Ascending aorta (tissue), 2 donors: ENCODE results near the gene SGCG. TPM values are rescaled to one million over a fixed set of nuclear protein-coding genes. Genes with fewer than 3 reads are reported as not detected.

Experiments
- DNase-seq, 2 donors: peaks; one replicate each; pipeline ENCODE4 v3.0.0-alpha.2; 2019; ENCODE audit warnings: low spot score in 2 of 2
- H3K27ac ChIP-seq, 2 donors: fragments of 200-600 bp; sonication (generic); one replicate each; pipeline ENCODE4 v1.5.1; 2016 to 2017; ENCODE audit warnings: mild to moderate bottlenecking in 1 of 2
- H3K27me3 ChIP-seq: fragments of 200-600 bp; sonication (generic); one replicate; pipeline ENCODE4 v1.5.1; 2017
- H3K36me3 ChIP-seq, 2 donors: fragments of 200-600 bp; sonication (generic); one replicate each; pipeline ENCODE4 v1.5.1; 2016
- H3K4me1 ChIP-seq, 2 donors: fragments of 200-600 bp; sonication (generic); one replicate each; pipeline ENCODE4 v1.5.1; 2016 to 2017; ENCODE audit warnings: mild to moderate bottlenecking in 1 of 2
- H3K4me3 ChIP-seq, 2 donors: fragments of 200-600 bp; sonication (generic); one replicate each; pipeline ENCODE4 v1.5.1; 2016 to 2017; ENCODE audit warnings: mild to moderate bottlenecking in 1 of 2
- H3K9me3 ChIP-seq, 2 donors: fragments of 200-600 bp; sonication (generic); one replicate each; pipeline ENCODE4 v1.5.1; 2016
- intact Hi-C: fragments of 100-400 bp; cut with DNase I; formaldehyde crosslinking; loops from one replicate; pipeline ENCODE4 v1.15.1; 2023
- total RNA-seq: library from RNA; depleted of rRNA; stranded (reverse); fragments of >200 nt; gene quantifications from one replicate; pipeline ENCODE4 v1.1.0, GENCODE V29; 2016
- TF ChIP-seq, protein P1 (sequence below), 3 experiments: fragments of 200-600 bp in 2 of 3; fragments of 450-650 bp in 1 of 3; sonication (generic) in 2 of 3; IDR thresholded peaks; one replicate each; pipeline ENCODE4 v1.5.1; 2016 to 2019; ENCODE audit warnings: antibody characterized with exemption in 3 of 3, mild to moderate bottlenecking in 1 of 3, moderate library complexity in 1 of 3

SGCG gene
- total RNA-seq, 1 donor from 2014 or later, result not detected

DNA sequence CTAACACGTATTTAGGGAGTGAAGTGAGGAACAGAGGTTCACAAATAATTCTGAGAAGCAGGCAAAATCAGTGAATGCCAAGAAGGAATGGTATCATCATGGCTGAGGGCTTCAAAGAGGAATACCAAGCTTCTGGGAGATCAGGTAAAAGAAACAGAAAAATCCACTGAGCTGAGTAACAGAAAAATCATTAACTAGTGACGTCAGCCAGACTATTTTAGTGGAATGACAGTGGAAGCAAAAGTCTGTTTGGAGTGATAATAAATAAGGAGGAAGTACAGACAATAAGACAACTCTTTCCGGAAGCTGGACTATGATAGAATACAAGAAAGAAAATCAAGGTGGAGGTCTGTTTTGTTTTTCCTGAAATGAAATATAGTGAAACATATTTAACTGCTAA, 169.2 kb downstream of the SGCG start:
- H3K27ac ChIP-seq, result no peak overlapping the region
- H3K36me3 ChIP-seq, result peaks cover 34 to 85% of the 10 kb centered on the region in 2 donors
- no peak overlapping the region for H3K4me3 ChIP-seq
- intact Hi-C loops, result no loop called here
- TF ChIP-seq, protein P1, sequence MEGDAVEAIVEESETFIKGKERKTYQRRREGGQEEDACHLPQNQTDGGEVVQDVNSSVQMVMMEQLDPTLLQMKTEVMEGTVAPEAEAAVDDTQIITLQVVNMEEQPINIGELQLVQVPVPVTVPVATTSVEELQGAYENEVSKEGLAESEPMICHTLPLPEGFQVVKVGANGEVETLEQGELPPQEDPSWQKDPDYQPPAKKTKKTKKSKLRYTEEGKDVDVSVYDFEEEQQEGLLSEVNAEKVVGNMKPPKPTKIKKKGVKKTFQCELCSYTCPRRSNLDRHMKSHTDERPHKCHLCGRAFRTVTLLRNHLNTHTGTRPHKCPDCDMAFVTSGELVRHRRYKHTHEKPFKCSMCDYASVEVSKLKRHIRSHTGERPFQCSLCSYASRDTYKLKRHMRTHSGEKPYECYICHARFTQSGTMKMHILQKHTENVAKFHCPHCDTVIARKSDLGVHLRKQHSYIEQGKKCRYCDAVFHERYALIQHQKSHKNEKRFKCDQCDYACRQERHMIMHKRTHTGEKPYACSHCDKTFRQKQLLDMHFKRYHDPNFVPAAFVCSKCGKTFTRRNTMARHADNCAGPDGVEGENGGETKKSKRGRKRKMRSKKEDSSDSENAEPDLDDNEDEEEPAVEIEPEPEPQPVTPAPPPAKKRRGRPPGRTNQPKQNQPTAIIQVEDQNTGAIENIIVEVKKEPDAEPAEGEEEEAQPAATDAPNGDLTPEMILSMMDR (IDR thresholded peaks at IDR 0.05), result no peak
- no peaks in the 10 kb centered on the region for H3K9me3 ChIP-seq
- peaks cover 0 to 8% of the 10 kb centered on the region in 2 donors for H3K4me1 ChIP-seq
- H3K27me3 ChIP-seq, result no peaks in the 10 kb centered on the region
- DNase-seq, result no peak

DNA sequence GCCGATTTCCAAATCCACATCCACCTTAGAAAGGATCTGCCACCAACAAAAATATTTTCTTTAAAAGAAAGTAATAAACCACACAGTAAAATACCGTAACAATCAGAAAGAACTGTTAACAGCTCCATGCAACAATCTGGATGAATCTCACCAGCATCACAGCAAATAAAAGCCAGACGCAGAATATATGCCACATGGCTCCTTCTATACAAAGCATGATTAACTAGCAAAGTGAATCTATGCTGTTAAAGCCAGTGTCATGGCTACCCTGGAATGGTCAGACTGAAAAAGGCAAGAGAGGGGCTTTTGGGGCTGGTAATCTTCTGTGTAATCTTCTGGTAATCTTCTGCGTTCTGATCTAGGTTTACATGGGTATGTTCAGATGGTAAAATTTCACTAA, 171.4 kb downstream of the SGCG start:
- H3K27me3 ChIP-seq, result no peaks in the 10 kb centered on the region
- no peaks in the 10 kb centered on the region for H3K9me3 ChIP-seq
- TF ChIP-seq, protein P1 (IDR thresholded peaks at IDR 0.05), result no peak
- no peak overlapping the region for H3K27ac ChIP-seq
- H3K4me1 ChIP-seq, result peaks cover 0 to 8% of the 10 kb centered on the region in 2 donors
- intact Hi-C loops, result no loop called here
- no peak overlapping the region for H3K4me3 ChIP-seq
- no peak for DNase-seq
- H3K36me3 ChIP-seq, result peaks cover 32 to 86% of the 10 kb centered on the region in 2 donors

DNA sequence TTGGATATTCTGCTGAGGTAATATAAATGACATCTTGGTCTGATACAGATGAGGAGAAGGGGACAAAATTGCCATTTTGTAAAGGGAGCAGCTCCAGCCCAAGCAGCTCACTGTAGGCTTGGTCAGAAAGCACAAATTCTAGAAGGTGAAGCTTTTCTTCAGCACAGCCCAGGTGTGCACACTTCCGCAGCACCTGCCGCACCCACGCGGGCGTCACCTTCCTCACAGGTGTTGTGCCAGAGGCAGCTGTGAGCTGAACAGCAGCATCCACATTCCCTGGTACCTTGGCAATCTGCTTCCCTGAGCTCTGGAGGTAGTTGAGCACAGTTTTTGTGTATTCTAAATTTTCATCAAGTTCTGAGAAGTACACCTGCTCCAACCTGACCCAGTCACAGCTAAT, 173.7 kb downstream of the SGCG start:
- H3K36me3 ChIP-seq, result peaks cover 41 to 84% of the 10 kb centered on the region in 2 donors
- no peak overlapping the region for H3K27ac ChIP-seq

DNA sequence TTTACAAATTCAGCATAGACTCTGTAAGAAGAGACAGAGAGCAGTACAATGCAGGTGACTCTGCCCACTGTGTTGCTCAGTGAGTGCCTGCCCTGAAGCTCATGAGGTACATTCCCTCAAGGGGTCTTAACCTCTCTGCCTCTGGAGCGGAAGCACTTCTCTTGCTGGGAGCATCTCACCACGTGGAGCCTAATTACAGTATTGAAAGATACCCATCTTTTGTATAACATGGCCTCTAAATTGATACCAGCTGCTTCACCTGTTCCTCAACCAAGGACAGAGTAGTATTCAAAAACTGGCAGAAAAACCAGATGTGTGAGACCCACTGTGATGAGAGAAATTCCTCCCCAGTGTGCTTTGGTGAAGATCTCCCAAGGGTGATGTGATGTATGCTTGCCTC, 175.6 kb downstream of the SGCG start:
- no peak for DNase-seq
- TF ChIP-seq, protein P1 (IDR thresholded peaks at IDR 0.05), result no peak
- Histone ChIP-seq H3K27ac (no peak overlapping the region), H3K4me3 (no peak overlapping the region), H3K4me1 (peaks cover 0 to 2% of the 10 kb centered on the region in 2 donors), H3K27me3 (no peaks in the 10 kb centered on the region), H3K9me3 (no peaks in the 10 kb centered on the region), H3K36me3 (peaks cover 53 to 86% of the 10 kb centered on the region in 2 donors)
- intact Hi-C loops, result no loop called here

More for the DNA sequence above, 173.7 kb downstream of the SGCG start:
- intact Hi-C loops, result no loop called here
- Histone ChIP-seq H3K9me3 (no peaks in the 10 kb centered on the region), H3K4me3 (no peak overlapping the region), H3K4me1 (no peaks in the 10 kb centered on the region), H3K27me3 (no peaks in the 10 kb centered on the region)
- no peak for DNase-seq
- TF ChIP-seq, protein P1 (IDR thresholded peaks at IDR 0.05), result no peak

DNA sequence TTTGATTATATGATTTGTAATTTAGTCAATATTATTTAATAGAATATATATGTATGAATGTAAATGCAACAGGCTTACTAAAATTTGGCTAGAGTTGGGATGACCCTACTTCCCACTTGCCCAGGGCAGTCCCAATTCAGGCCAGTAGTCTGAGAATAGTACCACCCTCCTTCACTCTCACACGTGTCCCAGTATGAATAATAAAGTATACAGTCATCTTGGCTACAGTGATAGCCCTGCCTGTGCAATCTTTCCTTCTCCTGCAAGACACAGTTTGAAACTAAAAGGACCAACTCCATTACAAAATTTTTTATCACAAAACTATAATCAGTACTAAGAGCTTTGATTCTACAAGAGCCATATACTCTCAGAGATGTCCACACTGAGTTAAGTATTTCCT, 176.6 kb downstream of the SGCG start:
- no peaks in the 10 kb centered on the region for H3K9me3 ChIP-seq
- intact Hi-C loops, result no loop called here
- TF ChIP-seq, protein P1 (IDR thresholded peaks at IDR 0.05), result no peak
- no peak overlapping the region for H3K4me3 ChIP-seq
- no peaks in the 10 kb centered on the region for H3K27me3 ChIP-seq
- peaks cover 0 to 3% of the 10 kb centered on the region in 2 donors for H3K4me1 ChIP-seq
- DNase-seq, result no peak
- H3K36me3 ChIP-seq, result peaks cover 53 to 78% of the 10 kb centered on the region in 2 donors
- H3K27ac ChIP-seq, result no peak overlapping the region

DNA sequence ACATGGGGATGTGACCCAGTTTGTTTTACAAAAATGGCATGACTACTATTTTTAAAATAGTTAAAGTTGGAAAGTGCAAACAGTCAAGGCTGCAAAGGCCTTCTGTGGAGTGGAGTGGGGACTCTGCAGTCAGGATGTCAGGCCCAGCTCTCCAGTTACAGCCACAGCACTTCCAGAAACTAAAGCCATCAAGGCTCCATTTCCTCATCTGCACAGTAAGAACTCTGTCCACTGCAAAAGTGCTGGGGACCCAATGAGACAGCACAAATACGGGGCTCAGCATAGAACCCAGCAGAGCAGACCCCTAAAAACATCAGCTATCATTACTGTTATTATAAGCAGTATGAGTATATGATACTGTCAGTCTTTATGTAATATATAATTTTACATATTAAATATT, 179.1 kb downstream of the SGCG start:
- no peak overlapping the region for H3K4me3 ChIP-seq
- no peaks in the 10 kb centered on the region for H3K27me3 ChIP-seq
- intact Hi-C loops, result no loop called here
- H3K36me3 ChIP-seq, result peaks cover 62 to 83% of the 10 kb centered on the region in 2 donors
- peaks cover 0 to 3% of the 10 kb centered on the region in 2 donors for H3K4me1 ChIP-seq
- no peak for DNase-seq
- TF ChIP-seq, protein P1 (IDR thresholded peaks at IDR 0.05), result no peak
- H3K9me3 ChIP-seq, result no peaks in the 10 kb centered on the region
- H3K27ac ChIP-seq, result no peak overlapping the region
